Fibroblast of the aortic adventitia (primary cell): ENCODE data around the gene CELA2B. TPM values are rescaled to one million over a fixed set of nuclear protein-coding genes. Genes with fewer than 3 reads are reported as not detected.
"Not testable (repeated sequence)": the region's sequence is repeated elsewhere in the genome, so short reads cannot be mapped to it uniquely, and the experiment has no call there.

Source experiments
- DNase-seq: peaks from one replicate; pipeline ENCODE4 v3.0.0-alpha.2; 2010; ENCODE audit warnings: low read depth
- H3K4me3 ChIP-seq: 2 replicates; pipeline ENCODE4 v1.5.1; 2011; ENCODE audit warnings: low read depth, mild to moderate bottlenecking, control low read depth, low read length, moderate library complexity
- CTCF ChIP-seq: IDR thresholded peaks from 2 replicates; pipeline ENCODE4 v1.5.1; 2011; ENCODE audit warnings: mild to moderate bottlenecking, low read length, control low read depth, inconsistent platforms; ENCODE audit not compliant: insufficient read depth
- total RNA-seq: library from RNA; depleted of rRNA; stranded (reverse); fragments of >200 nt; gene quantifications from 2 replicates; pipeline ENCODE4 v1.2.3, GENCODE V29; 2012; ENCODE audit warnings: low replicate concordance

Gene CELA2B
- total RNA-seq, 1 donor = not detected

GRCh38 chr1:15509586-15509985 lies 33.7 kb downstream of the CELA2B start:
- no peak for DNase-seq
- TF ChIP-seq CTCF = no peak
- H3K4me3 ChIP-seq = no peak overlapping the region

GRCh38 chr1:15510611-15511405 lies 34.9 kb downstream of the CELA2B start:
- no peak overlapping the region for H3K4me3 ChIP-seq
- DNase-seq = peak; percentile 13
- no peak for TF ChIP-seq CTCF

GRCh38 chr1:15513192-15513591 lies 37.3 kb downstream of the CELA2B start:
- no peak overlapping the region for H3K4me3 ChIP-seq
- no peak for DNase-seq
- TF ChIP-seq CTCF = no peak

GRCh38 chr1:15513919-15514318 lies 38.0 kb downstream of the CELA2B start:
- no peak overlapping the region for H3K4me3 ChIP-seq
- no peak for TF ChIP-seq CTCF
- no peak for DNase-seq

GRCh38 chr1:15514557-15514956 lies 38.7 kb downstream of the CELA2B start:
- not testable (repeated sequence) for DNase-seq, H3K4me3 ChIP-seq

- no peak overlapping the region for H3K4me3 ChIP-seq
- no peak for DNase-seq
- no peak for TF ChIP-seq CTCF
Measured at GRCh38 chr1:15515022-15515663, 39.2 kb downstream of the CELA2B start.

GRCh38 chr1:15519625-15520024 lies 43.7 kb downstream of the CELA2B start:
- no peak overlapping the region for H3K4me3 ChIP-seq
- DNase-seq = no peak
- no peak for TF ChIP-seq CTCF

GRCh38 chr1:15521206-15521906 lies 45.5 kb downstream of the CELA2B start:
- not testable (repeated sequence) for DNase-seq

More at GRCh38 chr1:15521206-15521906, 45.5 kb downstream of the CELA2B start:
- H3K4me3 ChIP-seq = not testable (repeated sequence)
